GM19328 (cell line): ENCODE results near the gene TIAM2.

Experiments
- ATAC-seq: cut with Tn5 transposase; IDR thresholded peaks from one replicate; pipeline ENCODE4 v1.9.1; 2021; ENCODE audit warnings: mild to moderate bottlenecking, moderate library complexity; ENCODE audit not compliant: unreplicated experiment

Gene TIAM2

DNA sequence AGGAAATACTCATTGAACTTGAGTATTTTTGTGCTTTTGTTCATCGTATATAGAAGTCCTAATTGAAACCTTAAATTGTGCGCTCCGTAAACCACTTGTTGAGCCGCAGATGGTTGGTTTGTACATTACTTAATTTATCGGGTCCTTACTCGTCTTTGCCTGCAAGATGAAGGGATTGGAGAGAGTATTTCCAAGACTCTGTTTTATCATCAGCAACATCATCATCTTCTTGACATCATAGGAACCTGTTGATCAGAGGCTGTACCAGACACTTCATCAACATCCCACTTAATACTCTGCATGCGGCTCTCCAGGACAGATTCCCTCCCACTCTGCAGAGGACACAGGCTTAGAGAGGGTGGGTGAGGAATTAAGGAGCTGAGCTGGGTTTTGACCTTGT is 28.6 kb downstream of the TIAM2 start:
- no peak for ATAC-seq

DNA sequence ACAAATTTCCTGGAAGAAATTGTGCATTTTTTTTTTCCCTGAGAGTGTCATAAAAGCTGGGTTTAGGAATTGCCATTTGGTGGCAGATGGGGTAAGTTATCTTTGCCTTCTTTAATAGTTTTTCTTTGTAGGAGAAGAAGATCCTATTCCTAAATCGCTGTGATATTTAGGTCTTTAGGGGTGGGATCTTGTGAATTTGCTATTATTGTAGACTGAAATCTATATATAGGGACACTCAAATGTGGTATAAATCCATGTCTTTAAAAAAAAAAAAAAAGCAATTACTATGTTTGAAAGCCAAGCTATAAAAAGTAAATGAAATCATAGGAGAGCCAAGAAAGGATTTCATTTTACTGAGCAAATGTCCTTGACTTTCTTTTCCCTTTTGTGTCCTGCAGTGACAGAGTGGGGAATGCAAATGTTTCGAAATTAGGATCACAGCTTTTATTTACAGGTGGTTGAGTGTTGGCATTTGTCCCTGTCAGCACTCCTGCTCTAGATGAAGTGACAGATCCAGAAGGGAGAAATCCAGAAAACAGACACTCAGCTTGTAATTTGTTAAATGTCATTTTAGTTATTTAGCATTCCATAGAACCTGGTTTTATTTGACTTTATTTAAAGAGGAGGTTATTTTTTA is 29.4 kb downstream of the TIAM2 start:
- no peak for ATAC-seq

DNA sequence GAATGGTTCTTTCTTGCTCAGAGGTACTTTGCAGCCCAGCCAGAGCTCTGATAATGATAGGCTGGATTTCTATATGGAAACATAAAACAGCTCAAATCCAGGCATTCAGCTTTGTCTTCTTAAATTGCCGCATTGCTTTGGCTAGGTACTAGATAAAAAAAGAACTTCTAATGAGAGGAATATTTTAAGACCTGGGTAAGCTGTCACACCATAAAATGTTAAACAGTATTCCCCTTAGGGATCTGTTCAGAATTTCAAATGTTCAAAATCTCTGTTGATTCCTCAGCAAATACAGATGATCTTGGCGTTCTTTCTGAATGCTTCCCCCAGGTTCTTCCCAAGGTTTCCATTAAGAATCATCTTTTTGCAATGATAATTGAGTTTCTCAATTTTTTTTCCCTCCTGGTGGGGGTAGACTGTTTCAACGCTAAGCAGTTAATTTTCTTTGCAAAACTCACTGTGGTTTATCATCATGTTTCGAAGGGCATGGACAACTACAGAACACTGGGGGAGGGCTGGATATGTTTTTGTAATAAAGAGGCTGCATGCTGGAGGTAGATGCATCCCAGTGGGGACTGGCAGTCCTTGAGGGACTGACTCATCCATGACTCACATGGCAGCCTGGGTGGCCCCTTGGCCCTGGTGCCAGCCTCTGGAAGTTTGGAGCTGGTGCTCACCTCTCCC is 31.0 kb downstream of the TIAM2 start:
- no peak for ATAC-seq

- no peak for ATAC-seq
These were observed 31.6 kb downstream of the TIAM2 start for GRCh38 chr6:155026706-155027045.

DNA sequence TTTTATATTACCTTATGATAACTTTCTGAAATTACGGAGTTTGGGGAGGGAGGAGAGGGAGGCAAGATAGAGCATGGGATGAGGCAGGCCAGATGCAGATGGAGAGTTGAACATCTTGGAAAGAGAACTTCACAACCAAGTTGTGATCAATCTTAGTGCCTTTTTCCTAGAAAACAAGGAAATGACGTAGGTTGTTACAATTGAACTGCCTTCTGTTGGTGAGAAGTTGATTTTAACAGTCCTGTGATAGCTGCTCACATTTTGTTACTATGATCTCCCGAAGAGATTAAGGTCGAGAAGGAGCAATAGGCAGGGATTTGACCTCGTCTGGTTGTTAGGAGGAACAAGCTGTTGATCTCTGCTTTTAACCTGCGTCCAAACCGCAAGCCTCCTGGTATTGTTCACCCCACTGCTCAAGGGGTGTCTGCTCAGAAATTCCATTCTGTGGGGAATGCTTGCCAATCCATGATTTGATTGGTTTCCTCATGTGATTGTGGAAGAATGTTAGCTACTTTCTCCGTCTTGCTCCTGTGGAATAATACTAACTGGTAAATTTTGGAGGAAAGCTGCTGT is 35.1 kb downstream of the TIAM2 start:
- no peak for ATAC-seq

DNA sequence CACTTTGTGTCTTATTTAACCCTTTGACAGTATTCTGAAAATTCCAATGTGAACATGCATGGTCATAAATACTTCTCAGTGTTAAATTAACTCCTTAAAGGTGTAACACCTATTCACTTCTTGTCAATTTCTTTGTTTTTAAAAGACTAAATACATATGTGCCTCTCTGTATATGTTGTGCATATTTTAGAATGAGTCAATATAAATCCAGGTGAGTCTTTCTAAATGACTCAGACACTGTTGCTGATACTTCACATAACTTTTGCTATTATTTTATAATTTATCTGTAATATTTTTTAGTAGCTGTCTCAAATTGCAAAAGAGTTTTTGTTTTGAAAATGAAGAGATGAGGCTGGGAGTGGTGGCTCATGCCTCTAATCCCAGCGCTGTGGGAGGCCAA is 36.0 kb downstream of the TIAM2 start:
- no peak for ATAC-seq

- no peak for ATAC-seq
These were observed 38.1 kb downstream of the TIAM2 start for GRCh38 chr6:155033021-155033791.

- ATAC-seq, result no peak
These were observed 41.8 kb downstream of the TIAM2 start for GRCh38 chr6:155036907-155037306.

DNA sequence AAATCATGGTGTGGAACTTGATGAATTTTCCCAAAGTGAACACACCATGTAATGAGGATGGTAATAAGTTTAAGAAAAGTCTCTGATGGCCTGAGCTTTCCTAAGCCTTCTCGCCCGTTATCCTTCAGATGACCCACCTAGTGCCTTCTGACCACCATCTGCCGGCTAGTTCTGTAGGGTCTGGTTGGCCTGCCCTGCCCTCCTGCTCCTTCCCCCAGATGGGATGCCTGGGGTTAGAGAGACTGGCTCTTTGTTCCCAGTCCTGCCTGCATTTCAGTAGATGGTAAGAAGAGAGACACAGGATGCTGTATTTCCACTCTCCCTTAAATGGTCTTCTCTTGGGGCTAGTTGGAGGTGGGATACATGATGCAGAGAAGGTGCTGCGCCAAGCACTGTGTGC is 43.0 kb downstream of the TIAM2 start:
- ATAC-seq, result no peak

- ATAC-seq, result no peak
These were observed 43.4 kb downstream of the TIAM2 start for GRCh38 chr6:155038527-155038926.

- ATAC-seq, result no peak
These were observed 44.5 kb downstream of the TIAM2 start for GRCh38 chr6:155039618-155040017.

DNA sequence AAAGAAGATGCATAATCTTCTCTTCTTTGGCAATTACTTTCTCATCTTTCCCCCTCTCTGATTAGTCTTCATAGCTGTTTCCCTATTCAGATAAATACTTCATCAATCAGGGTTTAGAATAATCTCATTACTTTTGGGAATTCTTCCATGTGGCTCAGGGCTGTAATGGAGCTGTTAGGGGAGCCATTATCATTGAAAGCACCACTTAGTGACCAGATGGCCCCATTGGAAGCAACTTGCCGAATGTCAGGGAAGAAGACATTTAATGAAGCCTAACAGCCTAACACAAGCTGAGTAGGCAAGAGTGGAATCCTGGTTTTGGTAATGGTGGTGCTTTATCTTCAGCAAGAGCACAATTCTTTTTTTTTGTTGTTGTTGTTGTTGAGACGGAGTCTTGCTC is 45.0 kb downstream of the TIAM2 start:
- no peak for ATAC-seq

DNA sequence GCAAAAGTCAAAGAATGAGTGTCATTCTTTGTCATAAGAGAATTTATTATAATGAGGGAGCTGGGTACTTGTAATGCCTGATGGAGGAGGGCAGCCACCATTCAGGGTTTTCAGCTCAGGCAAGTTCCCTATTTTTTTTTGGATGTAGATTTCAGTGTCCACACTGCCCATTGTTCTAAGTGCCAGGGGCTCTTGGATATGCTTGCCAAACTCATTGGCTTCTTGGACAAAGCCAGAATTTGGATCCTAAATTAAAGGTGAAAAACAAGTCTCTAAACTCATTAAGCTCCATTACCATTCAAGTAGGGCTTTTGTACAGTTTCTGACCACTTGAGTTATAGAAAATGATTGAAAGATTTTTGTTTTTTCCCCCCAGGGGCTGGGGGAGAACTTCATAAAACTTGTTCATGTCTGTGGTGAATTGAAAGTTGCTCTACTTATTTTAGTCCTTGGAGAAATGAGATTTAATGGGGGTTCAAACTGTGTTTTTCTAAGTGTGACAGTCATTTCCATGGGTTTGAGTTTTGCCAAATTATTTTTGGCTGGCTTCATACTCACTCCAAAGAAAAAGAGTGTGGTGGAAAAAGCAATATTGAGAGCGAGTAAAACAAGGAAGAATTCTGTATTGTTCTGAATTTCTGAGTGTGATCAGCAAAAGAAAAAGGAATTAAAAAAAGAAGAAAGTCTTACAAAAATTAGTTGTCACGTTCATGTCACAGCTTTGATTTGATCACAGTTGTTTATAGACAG is 46.0 kb downstream of the TIAM2 start:
- no peak for ATAC-seq

GRCh38 chr6:155041741-155042279 is 46.7 kb downstream of the TIAM2 start:
- no peak for ATAC-seq

GRCh38 chr6:155042983-155043382 is 47.9 kb downstream of the TIAM2 start:
- ATAC-seq, result no peak

GRCh38 chr6:155045561-155046404 is 50.7 kb downstream of the TIAM2 start:
- no peak for ATAC-seq

DNA sequence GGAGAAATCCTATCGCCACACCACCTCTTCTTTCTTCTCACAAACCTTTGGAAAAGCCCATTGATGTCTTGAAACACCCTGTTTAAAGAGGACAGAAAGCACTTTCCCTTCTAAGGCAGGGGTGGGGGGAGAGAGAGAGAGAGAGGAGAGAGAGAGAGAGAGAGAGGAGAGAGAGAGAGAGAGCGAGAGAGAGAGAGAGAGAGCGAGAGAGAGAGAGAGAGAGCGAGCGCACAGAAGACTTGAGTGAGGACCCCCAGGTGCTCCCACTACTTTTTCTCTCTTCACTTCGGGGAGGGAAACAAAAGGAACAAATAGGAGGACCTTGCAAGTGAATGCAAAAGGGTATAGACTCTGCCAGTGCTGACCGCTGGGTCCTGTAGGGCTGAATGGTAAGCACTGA is 52.4 kb downstream of the TIAM2 start:
- ATAC-seq, result no peak

- ATAC-seq, result peak; percentile 64
These were observed 55.2 kb downstream of the TIAM2 start for GRCh38 chr6:155050311-155050710.

- ATAC-seq, result no peak
These were observed 59.6 kb downstream of the TIAM2 start for GRCh38 chr6:155054491-155055250.
